Spleen (tissue), 11 donors: ENCODE results near the gene C1orf35. TPM values are rescaled to one million over a fixed set of nuclear protein-coding genes. Genes with fewer than 3 reads are reported as not detected.

ENCODE experiments used
- DNase-seq: peaks from one replicate; pipeline ENCODE4 v3.0.0-alpha.2; 2020
- H3K27ac ChIP-seq, 8 donors: fragments of 200-600 bp; sonication (generic) in 7 of 8; 1 replicate in 4 of 8; 2 replicates in 4 of 8; pipeline versions ENCODE4 v1.5.0 to v1.8.0; 2016 to 2021; ENCODE audit warnings: inconsistent platforms in 4 of 8, mild to moderate bottlenecking in 4 of 8, moderate library complexity in 1 of 8
- H3K27me3 ChIP-seq, 7 donors: fragments of 200-600 bp; sonication (generic) in 6 of 7; replicated peaks in 1 of 7; 1 replicate in 4 of 7; 2 replicates in 3 of 7; pipeline versions ENCODE4 v1.5.0 to v1.8.0; 2016 to 2021; ENCODE audit warnings: inconsistent platforms in 3 of 7, mild to moderate bottlenecking in 1 of 7
- H3K36me3 ChIP-seq, 6 donors: fragments of 200-600 bp; sonication (generic) in 5 of 6; 1 replicate in 4 of 6; 2 replicates in 2 of 6; pipeline versions ENCODE4 v1.5.0 to v1.8.0; 2016 to 2021; ENCODE audit warnings: inconsistent platforms in 2 of 6
- H3K4me1 ChIP-seq, 6 donors: fragments of 200-600 bp; sonication (generic) in 5 of 6; 1 replicate in 3 of 6; 2 replicates in 3 of 6; pipeline versions ENCODE4 v1.5.0 to v1.8.0; 2016 to 2021; ENCODE audit warnings: inconsistent platforms in 3 of 6
- H3K4me3 ChIP-seq, 8 donors: fragments of 200-600 bp; sonication (generic) in 7 of 8; 1 replicate in 4 of 8; 2 replicates in 4 of 8; pipeline versions ENCODE4 v1.5.0 to v1.8.0; 2016 to 2021; ENCODE audit warnings: inconsistent platforms in 4 of 8, mild to moderate bottlenecking in 4 of 8, moderate library complexity in 2 of 8
- H3K9me3 ChIP-seq, 8 donors: fragments of 200-600 bp; sonication (generic) in 7 of 8; 1 replicate in 4 of 8; 2 replicates in 4 of 8; pipeline versions ENCODE4 v1.5.0 to v1.8.0; 2016 to 2021; ENCODE audit warnings: inconsistent platforms in 4 of 8
- CTCF ChIP-seq, 11 experiments: fragments of 200-600 bp in 7 of 11; fragments of 450-650 bp in 4 of 11; sonication (generic) in 4 of 11; IDR thresholded peaks in 8 of 11; conservative IDR thresholded peaks in 3 of 11; 1 replicate in 7 of 11; 2 replicates in 4 of 11; pipeline versions ENCODE4 v1.4.0 to v1.8.0; 2016 to 2021; ENCODE audit warnings: antibody characterized with exemption in 11 of 11, inconsistent platforms in 4 of 11, mild to moderate bottlenecking in 1 of 11
- POLR2A ChIP-seq, 3 donors: fragments of 450-650 bp; IDR thresholded peaks; one replicate each; pipeline ENCODE4 v1.5.1; 2017; ENCODE audit warnings: antibody characterized with exemption in 3 of 3, mild to moderate bottlenecking in 1 of 3
- POLR2AphosphoS5 ChIP-seq, 3 donors: sonication (generic); formaldehyde crosslinking; IDR thresholded peaks; one replicate each; pipeline ENCODE4 v1.5.1; 2017; ENCODE audit warnings: antibody characterized with exemption in 3 of 3
- WGBS, 5 donors: extraction: QIAGEN DNeasy Blood & Tissue Kit in 3 of 5; methylation state at CpG; one replicate each; pipeline versions ENCODE4 v1.1.5 to v1.1.7; 2013 to 2018; 5-methylcytosine and 5-hydroxymethylcytosine counted together
- intact Hi-C: fragments of 100-400 bp; cut with DNase I; formaldehyde crosslinking; loops from one replicate; pipeline ENCODE4 v1.15.0; 2023; ENCODE audit warnings: low total_unique reads
- polyA plus RNA-seq, 3 donors: library from polyadenylated mRNA; stranded (reverse); fragments of 200-250 nt; gene quantifications; one replicate each; pipeline ENCODE4 v1.2.1, GENCODE V29; 2013
- total RNA-seq, 7 donors: library from RNA; depleted of rRNA in 3 of 7; stranded (reverse); fragments of >200 nt in 3 of 7; fragmentation: NEBNext Ultra II Directional in 4 of 7; extraction: Animal tissue kit (Norgen Biotek cat#: 25700) in 4 of 7; gene quantifications; one replicate each; pipeline versions ENCODE4 v1.1.0 to v1.2.1, GENCODE V29; 2016 to 2021
- donor health status: healthy with polysubstance abuse.
- donor health status: DM: no; HTN: no; CAD: no; lungs with moderate emphysema.
- donor health status: DM: no; HTN: no; CAD: no.
- donor health status: Bipolar disorder and iron deficiency.
- donor health status: healthy.
- donor health status: DM: no; HTN: no; CAD: no.
- donor health status: DM: yes; HTN: yes; CAD: no.

Gene C1orf35
- total and polyA plus RNA-seq, 10 donors = 7.3 to 23.4 (median 12.5) TPM

- Histone ChIP-seq H3K4me1 (peaks cover 20 to 63% (median 43%) of the 10 kb centered on the region in 6 donors), H3K27me3 (no peaks in the 10 kb centered on the region), H3K27ac (peak overlapping the region in 1 of 8 donors; percentile 96), H3K4me3 (peak overlapping the region in 1 of 8 donors; percentile 89), H3K9me3 (no peaks in the 10 kb centered on the region), H3K36me3 (peaks cover 0 to 27% (median 20%) of the 10 kb centered on the region in 6 donors)
- intact Hi-C loops = no loop called here
- no peak for TF ChIP-seq POLR2A (IDR thresholded peaks at IDR 0.05)
- DNase-seq = peak; percentile 83
- 88 to 94% (median 89%) methylated on average over 17 to 19 of the region's 19 CpGs for WGBS, 5 donors
Observed at GRCh38 chr1:228107636-228108035, 4.5 kb upstream of the C1orf35 start.

GRCh38 chr1:228106800-228107054, 3.6 kb upstream of the C1orf35 start:
- no peak overlapping the region for H3K27ac ChIP-seq
- TF ChIP-seq CTCF (IDR thresholded peaks at IDR 0.05 in 8 of 11, conservative IDR thresholded peaks at IDR 0.05 in 3 of 11) = no peak
- TF ChIP-seq POLR2AphosphoS5 (IDR thresholded peaks at IDR 0.05) = no peak
- no peak for TF ChIP-seq POLR2A (IDR thresholded peaks at IDR 0.05)
- peaks cover 0 to 27% (median 20%) of the 10 kb centered on the region in 6 donors for H3K36me3 ChIP-seq
- intact Hi-C loops = no loop called here
- 89 to 95% (median 95%) methylated on average over 9 of the region's 9 CpGs for WGBS, 5 donors
- DNase-seq = peak; percentile 75
- H3K4me3 ChIP-seq = no peak overlapping the region
- no peaks in the 10 kb centered on the region for H3K9me3 ChIP-seq
- H3K27me3 ChIP-seq = no peaks in the 10 kb centered on the region
- peaks cover 23 to 72% (median 51%) of the 10 kb centered on the region in 6 donors for H3K4me1 ChIP-seq

GRCh38 chr1:228105996-228106799, 3.1 kb upstream of the C1orf35 start:
- H3K9me3 ChIP-seq = no peaks in the 10 kb centered on the region
- peaks cover 0 to 28% (median 20%) of the 10 kb centered on the region in 6 donors for H3K36me3 ChIP-seq
- no peak overlapping the region for H3K4me3 ChIP-seq
- H3K27me3 ChIP-seq = no peaks in the 10 kb centered on the region
- peak; percentile 76 for DNase-seq
- 86 to 90% (median 87%) methylated on average over 7 to 8 of the region's 8 CpGs for WGBS, 5 donors
- TF ChIP-seq POLR2AphosphoS5 (IDR thresholded peaks at IDR 0.05) = no peak
- no peak for TF ChIP-seq POLR2A (IDR thresholded peaks at IDR 0.05)
- TF ChIP-seq CTCF (IDR thresholded peaks at IDR 0.05 in 8 of 11, conservative IDR thresholded peaks at IDR 0.05 in 3 of 11) = no peak
- H3K27ac ChIP-seq = no peak overlapping the region
- intact Hi-C loops = no loop called here
- peaks cover 25 to 77% (median 57%) of the 10 kb centered on the region in 6 donors for H3K4me1 ChIP-seq

- Histone ChIP-seq H3K9me3 (no peaks in the 10 kb centered on the region), H3K4me1 (peaks cover 25 to 79% (median 59%) of the 10 kb centered on the region in 6 donors), H3K27me3 (no peaks in the 10 kb centered on the region), H3K27ac (no peak overlapping the region), H3K4me3 (no peak overlapping the region), H3K36me3 (peaks cover 0 to 36% (median 22%) of the 10 kb centered on the region in 6 donors)
- intact Hi-C loops = no loop called here
- WGBS, 5 donors = 77 to 100% (median 81%) methylated on average over 5 to 9 of the region's 9 CpGs
- peak; percentile 77 for DNase-seq
- no peak for TF ChIP-seq POLR2A (IDR thresholded peaks at IDR 0.05)
- TF ChIP-seq CTCF (IDR thresholded peaks at IDR 0.05 in 8 of 11, conservative IDR thresholded peaks at IDR 0.05 in 3 of 11) = no peak
- peak in 1 of 3 donors; percentile 41 for TF ChIP-seq POLR2AphosphoS5 (IDR thresholded peaks at IDR 0.05)
Observed at GRCh38 chr1:228105270-228105995, 2.3 kb upstream of the C1orf35 start.
